ENCODE results near the gene GARIN3.

GARIN3 gene

GRCh38 chr5:157167214-157167621 is 1.2 kb upstream of the GARIN3 start:
- no peak for DNase-seq (ENCODE audit: low read depth, low spot score)
- Histone ChIP-seq H3K4me3 (ENCODE audit: insufficient read length, low read depth) (no peak overlapping the region), H3K4me1 (ENCODE audit: insufficient read depth, insufficient read length) (no peaks in the 10 kb centered on the region), H3K9ac (ENCODE audit: insufficient read length, low read depth) (no peak overlapping the region), H3K9me3 (ENCODE audit: insufficient read depth, low read length) (0 out of 2 replicates have a peak, but pooled peaks cover 8% of the 10 kb centered on the region), H3K27me3 (ENCODE audit: insufficient read depth, insufficient read length) (no peaks in the 10 kb centered on the region), H3K36me3 (ENCODE audit: insufficient read depth, insufficient read length, low read length) (no peaks in the 10 kb centered on the region)
- TF ChIP-seq ZNF274 (IDR thresholded peaks at IDR 0.05; ENCODE audit: low read depth, low read length) = no peak
- TF ChIP-seq YY1 (IDR thresholded peaks at IDR 0.05; ENCODE audit: insufficient read depth, insufficient read length) = no peak
- no peak for TF ChIP-seq SUZ12 (IDR thresholded peaks at IDR 0.05; ENCODE audit: extremely low read depth, insufficient read depth, insufficient read length)

- TF ChIP-seq SUZ12 (IDR thresholded peaks at IDR 0.05; ENCODE audit: extremely low read depth, insufficient read depth, insufficient read length) (no peak), ZNF274 (IDR thresholded peaks at IDR 0.05; ENCODE audit: low read depth, low read length) (no peak), YY1 (IDR thresholded peaks at IDR 0.05; ENCODE audit: insufficient read depth, insufficient read length) (no peak)
- Histone ChIP-seq H3K4me3 (ENCODE audit: insufficient read length, low read depth) (no peak overlapping the region), H3K9ac (ENCODE audit: insufficient read length, low read depth) (no peak overlapping the region), H3K4me1 (ENCODE audit: insufficient read depth, insufficient read length) (no peaks in the 10 kb centered on the region), H3K27me3 (ENCODE audit: insufficient read depth, insufficient read length) (no peaks in the 10 kb centered on the region), H3K36me3 (ENCODE audit: insufficient read depth, insufficient read length, low read length) (no peaks in the 10 kb centered on the region), H3K9me3 (ENCODE audit: insufficient read depth, low read length) (0 out of 2 replicates have a peak, but pooled peaks cover 3% of the 10 kb centered on the region)
- no peak for DNase-seq (ENCODE audit: low read depth, low spot score)
These were observed 396 bp downstream of the GARIN3 start for GRCh38 chr5:157165668-157166067.

GRCh38 chr5:157165261-157165660 is 803 bp downstream of the GARIN3 start:
- H3K9me3 ChIP-seq (ENCODE audit: insufficient read depth, low read length) = no peaks in the 10 kb centered on the region
- no peaks in the 10 kb centered on the region for H3K4me1 ChIP-seq (ENCODE audit: insufficient read depth, insufficient read length)
- no peaks in the 10 kb centered on the region for H3K36me3 ChIP-seq (ENCODE audit: insufficient read depth, insufficient read length, low read length)
- no peak overlapping the region for H3K4me3 ChIP-seq (ENCODE audit: insufficient read length, low read depth)
- no peak for TF ChIP-seq SUZ12 (IDR thresholded peaks at IDR 0.05; ENCODE audit: extremely low read depth, insufficient read depth, insufficient read length)
- no peak for TF ChIP-seq ZNF274 (IDR thresholded peaks at IDR 0.05; ENCODE audit: low read depth, low read length)
- TF ChIP-seq YY1 (IDR thresholded peaks at IDR 0.05; ENCODE audit: insufficient read depth, insufficient read length) = no peak
- H3K9ac ChIP-seq (ENCODE audit: insufficient read length, low read depth) = no peak overlapping the region
- no peaks in the 10 kb centered on the region for H3K27me3 ChIP-seq (ENCODE audit: insufficient read depth, insufficient read length)
- DNase-seq (ENCODE audit: low read depth, low spot score) = no peak

DNA sequence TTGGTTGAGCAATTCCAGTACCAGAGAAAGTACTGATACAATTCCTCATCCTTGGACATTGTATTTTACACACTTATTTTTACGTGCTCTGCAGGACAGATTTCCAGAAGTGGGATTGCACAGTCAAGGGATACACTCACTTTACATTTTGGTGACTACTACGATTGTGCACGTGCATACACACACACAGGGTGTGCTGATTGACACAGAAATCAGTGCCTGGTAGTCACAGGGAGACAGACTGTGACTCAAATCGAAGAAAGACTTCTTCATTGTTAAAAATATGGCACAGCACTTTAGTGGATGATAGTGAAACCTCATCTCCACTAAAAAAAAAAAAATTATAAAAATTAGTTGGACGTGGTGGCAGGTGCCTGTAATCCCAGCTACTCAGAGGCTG is 1.5 kb downstream of the GARIN3 start:
- no peak for DNase-seq (ENCODE audit: low read depth, low spot score)
- H3K27me3 ChIP-seq (ENCODE audit: insufficient read depth, insufficient read length) = no peaks in the 10 kb centered on the region
- H3K4me3 ChIP-seq (ENCODE audit: insufficient read length, low read depth) = no peak overlapping the region
- H3K4me1 ChIP-seq (ENCODE audit: insufficient read depth, insufficient read length) = no peaks in the 10 kb centered on the region
- no peak overlapping the region for H3K9ac ChIP-seq (ENCODE audit: insufficient read length, low read depth)
- no peaks in the 10 kb centered on the region for H3K9me3 ChIP-seq (ENCODE audit: insufficient read depth, low read length)
- TF ChIP-seq SUZ12 (IDR thresholded peaks at IDR 0.05; ENCODE audit: extremely low read depth, insufficient read depth, insufficient read length) (no peak), ZNF274 (IDR thresholded peaks at IDR 0.05; ENCODE audit: low read depth, low read length) (no peak), YY1 (IDR thresholded peaks at IDR 0.05; ENCODE audit: insufficient read depth, insufficient read length) (no peak)
- no peaks in the 10 kb centered on the region for H3K36me3 ChIP-seq (ENCODE audit: insufficient read depth, insufficient read length, low read length)

- Histone ChIP-seq H3K4me1 (ENCODE audit: insufficient read depth, insufficient read length) (no peaks in the 10 kb centered on the region), H3K9me3 (ENCODE audit: insufficient read depth, low read length) (no peaks in the 10 kb centered on the region), H3K4me3 (ENCODE audit: insufficient read length, low read depth) (no peak overlapping the region), H3K9ac (ENCODE audit: insufficient read length, low read depth) (no peak overlapping the region), H3K27me3 (ENCODE audit: insufficient read depth, insufficient read length) (no peaks in the 10 kb centered on the region), H3K36me3 (ENCODE audit: insufficient read depth, insufficient read length, low read length) (no peaks in the 10 kb centered on the region)
- TF ChIP-seq YY1 (IDR thresholded peaks at IDR 0.05; ENCODE audit: insufficient read depth, insufficient read length) (no peak), SUZ12 (IDR thresholded peaks at IDR 0.05; ENCODE audit: extremely low read depth, insufficient read depth, insufficient read length) (no peak), ZNF274 (IDR thresholded peaks at IDR 0.05; ENCODE audit: low read depth, low read length) (no peak)
- no peak for DNase-seq (ENCODE audit: low read depth, low spot score)
These were observed 3.0 kb downstream of the GARIN3 start for GRCh38 chr5:157162919-157163510.

- H3K27me3 ChIP-seq (ENCODE audit: insufficient read depth, insufficient read length) = no peaks in the 10 kb centered on the region
These were observed 4.1 kb downstream of the GARIN3 start for GRCh38 chr5:157161996-157162395.

GRCh38 chr5:157160001-157160400 is 6.1 kb downstream of the GARIN3 start:
- no peaks in the 10 kb centered on the region for H3K27me3 ChIP-seq (ENCODE audit: insufficient read depth, insufficient read length)
- TF ChIP-seq YY1 (IDR thresholded peaks at IDR 0.05; ENCODE audit: insufficient read depth, insufficient read length) (no peak), SUZ12 (IDR thresholded peaks at IDR 0.05; ENCODE audit: extremely low read depth, insufficient read depth, insufficient read length) (no peak), ZNF274 (IDR thresholded peaks at IDR 0.05; ENCODE audit: low read depth, low read length) (no peak)
- H3K36me3 ChIP-seq (ENCODE audit: insufficient read depth, insufficient read length, low read length) = no peaks in the 10 kb centered on the region
- H3K9ac ChIP-seq (ENCODE audit: insufficient read length, low read depth) = no peak overlapping the region
- no peaks in the 10 kb centered on the region for H3K9me3 ChIP-seq (ENCODE audit: insufficient read depth, low read length)
- H3K4me1 ChIP-seq (ENCODE audit: insufficient read depth, insufficient read length) = no peaks in the 10 kb centered on the region
- no peak overlapping the region for H3K4me3 ChIP-seq (ENCODE audit: insufficient read length, low read depth)
- DNase-seq (ENCODE audit: low read depth, low spot score) = no peak

More at GRCh38 chr5:157161996-157162395, 4.1 kb downstream of the GARIN3 start:
- no peak for DNase-seq (ENCODE audit: low read depth, low spot score)
- Histone ChIP-seq H3K4me3 (ENCODE audit: insufficient read length, low read depth) (no peak overlapping the region), H3K36me3 (ENCODE audit: insufficient read depth, insufficient read length, low read length) (no peaks in the 10 kb centered on the region), H3K9ac (ENCODE audit: insufficient read length, low read depth) (no peak overlapping the region), H3K4me1 (ENCODE audit: insufficient read depth, insufficient read length) (no peaks in the 10 kb centered on the region), H3K9me3 (ENCODE audit: insufficient read depth, low read length) (no peaks in the 10 kb centered on the region)
- TF ChIP-seq SUZ12 (IDR thresholded peaks at IDR 0.05; ENCODE audit: extremely low read depth, insufficient read depth, insufficient read length) = no peak
- no peak for TF ChIP-seq ZNF274 (IDR thresholded peaks at IDR 0.05; ENCODE audit: low read depth, low read length)
- no peak for TF ChIP-seq YY1 (IDR thresholded peaks at IDR 0.05; ENCODE audit: insufficient read depth, insufficient read length)
